Keratinocyte (primary cell): ENCODE measurements around the gene NEUROD1. TPM values are rescaled to one million over a fixed set of nuclear protein-coding genes. Genes with fewer than 3 reads are reported as not detected.
A peak's percentile ranks its signal among the peaks of the same experiment; 100 is the strongest.

ENCODE experiments used
- DNase-seq: peaks from one replicate; pipeline ENCODE4 v3.0.0-alpha.2; 2011; ENCODE audit warnings: low read depth, missing footprints, low spot score
- FAIRE-seq: peaks from 2 replicates; lab custom pipeline; 2011; peaks lifted over from hg19 to GRCh38; lab: Jason Lieb, UNC
- H2AFZ ChIP-seq: 2 replicates; pipeline ENCODE4 v1.6.0; 2012; ENCODE audit warnings: low read length, control low read depth, inconsistent platforms; ENCODE audit not compliant: control insufficient read depth
- H3K27ac ChIP-seq: 2 replicates; pipeline ENCODE4 v1.5.1; 2011; ENCODE audit warnings: low read length; ENCODE audit not compliant: control insufficient read depth, insufficient read depth
- H3K27me3 ChIP-seq: 3 replicates; pipeline ENCODE4 v1.6.0; 2011; ENCODE audit warnings: low read length; ENCODE audit not compliant: control insufficient read depth, insufficient read depth; ENCODE audit errors: extremely low read depth
- H3K36me3 ChIP-seq, 2 experiments: 2 replicates in 1 of 2; 3 replicates in 1 of 2; pipeline ENCODE4 v1.5.1; 2011; ENCODE audit warnings: low read length in 2 of 2, mild to moderate bottlenecking in 1 of 2; ENCODE audit not compliant: control insufficient read depth in 2 of 2, insufficient read depth in 2 of 2; ENCODE audit errors: extremely low read depth in 1 of 2
- H3K4me1 ChIP-seq: 3 replicates; pipeline ENCODE4 v1.5.1; 2011; ENCODE audit warnings: low read length; ENCODE audit not compliant: control insufficient read depth, insufficient read depth; ENCODE audit errors: extremely low read depth
- H3K4me2 ChIP-seq: 3 replicates; pipeline ENCODE4 v1.6.0; 2011; ENCODE audit warnings: low read depth, low read length; ENCODE audit not compliant: control insufficient read depth, insufficient read depth; ENCODE audit errors: extremely low read depth
- H3K4me3 ChIP-seq, 3 experiments: fragments of 200-600 bp in 1 of 3; sonication (generic) in 1 of 3; 2 replicates in 2 of 3; 3 replicates in 1 of 3; pipeline ENCODE4 v1.5.1; 2011 to 2016; ENCODE audit warnings: low read length in 3 of 3, mild to moderate bottlenecking in 3 of 3, control low read depth in 2 of 3, inconsistent platforms in 1 of 3, low read depth in 1 of 3, mixed read lengths in 1 of 3, mixed run types in 1 of 3, moderate library complexity in 1 of 3; ENCODE audit not compliant: control insufficient read depth in 2 of 3, insufficient read depth in 2 of 3; ENCODE audit errors: extremely low read depth in 1 of 3
- H3K79me2 ChIP-seq: 2 replicates; pipeline ENCODE4 v1.6.0; 2012; ENCODE audit warnings: low read length; ENCODE audit not compliant: control insufficient read depth, insufficient read depth
- H3K9ac ChIP-seq: 3 replicates; pipeline ENCODE4 v1.6.0; 2011; ENCODE audit warnings: low read length; ENCODE audit not compliant: control insufficient read depth, insufficient read depth; ENCODE audit errors: extremely low read depth
- H3K9me1 ChIP-seq: 3 replicates; pipeline ENCODE4 v1.6.0; 2011; ENCODE audit warnings: low read length; ENCODE audit not compliant: control insufficient read depth, insufficient read depth; ENCODE audit errors: extremely low read depth
- H3K9me3 ChIP-seq: 2 replicates; pipeline ENCODE4 v1.5.1; 2012; ENCODE audit warnings: low read depth, low read length; ENCODE audit not compliant: control insufficient read depth
- H4K20me1 ChIP-seq: 3 replicates; pipeline ENCODE4 v1.6.0; 2011; ENCODE audit warnings: low read length; ENCODE audit not compliant: control insufficient read depth, insufficient read depth; ENCODE audit errors: extremely low read depth
- CTCF ChIP-seq, 3 experiments: IDR thresholded peaks in 1 of 3; conservative IDR thresholded peaks in 1 of 3; optimal IDR thresholded peaks in 1 of 3; 2 replicates in 2 of 3; 3 replicates in 1 of 3; pipeline versions ENCODE3 to v1.5.1; 2011; ENCODE audit warnings: low read length in 3 of 3, mild to moderate bottlenecking in 3 of 3, moderate library complexity in 2 of 3, control low read depth in 1 of 3, inconsistent platforms in 1 of 3; ENCODE audit not compliant: insufficient read depth in 2 of 3; ENCODE audit errors: extremely low read depth in 1 of 3
- EZH2 ChIP-seq: IDR thresholded peaks from one replicate; pipeline ENCODE4 v1.6.1; 2012; ENCODE audit warnings: inconsistent platforms, mild to moderate bottlenecking, low read length, moderate library complexity
- dilution Hi-C: fragments of 300-500 bp; cut with MboI; formaldehyde crosslinking; loops from one replicate; pipeline ENCODE4 v1.7.0; 2020; ENCODE audit warnings: low sequenced_read_pairs; ENCODE audit not compliant: extremely low pct_ligation_motif_present
- polyA plus RNA-seq, 5 experiments: library from polyadenylated mRNA; depleted of rRNA in 3 of 5; stranded (reverse) in 3 of 5; stranded (forward) in 1 of 5; unstranded in 1 of 5; fragments of >200 nt; gene quantifications; 1 replicate in 1 of 5; 2 replicates in 3 of 5; 3 replicates in 1 of 5; pipeline versions ENCODE4 v1.2.1 to v1.2.3, GENCODE V29; 2011 to 2012; ENCODE audit warnings: missing spikeins in 2 of 5, low read depth in 1 of 5, low replicate concordance in 1 of 5

NEUROD1 gene
- polyA plus RNA-seq, 1 donor (not counting 4 experiments of a cell fraction or from before 2014, with no cell fraction given), result not detected

- no peaks in the 10 kb centered on the region for H3K4me1 ChIP-seq
- FAIRE-seq, result peak; percentile 20
Observed at GRCh38 chr2:181642086-181642485, 38.2 kb downstream of the NEUROD1 start.

GRCh38 chr2:181639686-181640085 is 40.6 kb downstream of the NEUROD1 start:
- peaks cover 3% of the 10 kb centered on the region for H3K27me3 ChIP-seq

More at GRCh38 chr2:181642086-181642485, 38.2 kb downstream of the NEUROD1 start:
- Histone ChIP-seq H4K20me1 (no peaks in the 10 kb centered on the region), H3K27ac (no peak overlapping the region), H3K9me3 (no peaks in the 10 kb centered on the region), H3K4me2 (no peak overlapping the region), H3K9me1 (no peaks in the 10 kb centered on the region), H3K36me3 (no peaks in the 10 kb centered on the region), H3K79me2 (no peaks in the 10 kb centered on the region), H2AFZ (no peak overlapping the region), H3K27me3 (peaks cover 6% of the 10 kb centered on the region), H3K9ac (no peak overlapping the region), H3K4me3 (no peak overlapping the region)
- DNase-seq, result no peak
- dilution Hi-C loops, result no loop called here
- no peak for TF ChIP-seq CTCF (optimal IDR thresholded peaks at IDR 0.05 in 1 of 3, IDR thresholded peaks at IDR 0.05 in 1 of 3, conservative IDR thresholded peaks at IDR 0.05 in 1 of 3; ENCODE audit: extremely low read depth in 1 of 3, insufficient read depth in 2 of 3, low read length in 3 of 3)

More at GRCh38 chr2:181639686-181640085, 40.6 kb downstream of the NEUROD1 start:
- Histone ChIP-seq H3K9ac (no peak overlapping the region), H4K20me1 (no peaks in the 10 kb centered on the region), H2AFZ (no peak overlapping the region), H3K36me3 (no peaks in the 10 kb centered on the region), H3K27ac (no peak overlapping the region), H3K79me2 (no peaks in the 10 kb centered on the region), H3K4me1 (no peaks in the 10 kb centered on the region), H3K4me2 (no peak overlapping the region), H3K9me1 (no peaks in the 10 kb centered on the region), H3K9me3 (no peaks in the 10 kb centered on the region), H3K4me3 (no peak overlapping the region)
- no peak for FAIRE-seq
- no peak for TF ChIP-seq EZH2
- no peak for TF ChIP-seq CTCF (optimal IDR thresholded peaks at IDR 0.05 in 1 of 3, IDR thresholded peaks at IDR 0.05 in 1 of 3, conservative IDR thresholded peaks at IDR 0.05 in 1 of 3; ENCODE audit: extremely low read depth in 1 of 3, insufficient read depth in 2 of 3, low read length in 3 of 3)
- DNase-seq, result no peak
- dilution Hi-C loops, result no loop called here
